Smooth muscle cell (in vitro differentiated cells): ENCODE measurements around the gene CFAP410. TPM values are rescaled to one million over a fixed set of nuclear protein-coding genes. Genes with fewer than 3 reads are reported as not detected.

Source experiments
- DNase-seq: peaks from one replicate; lab custom pipeline; 2025; ENCODE audit not compliant: unreplicated experiment; lab: John Stamatoyannopoulos, UW
- H2AFZ ChIP-seq: fragments of 200-600 bp; sonication (generic); 2 replicates; pipeline ENCODE4 v1.6.0; 2016; ENCODE audit warnings: antibody characterized with exemption, low read depth, mild to moderate bottlenecking
- H3F3A ChIP-seq: fragments of 200-600 bp; sonication (generic); 2 replicates; pipeline ENCODE4 v1.6.0; 2017; ENCODE audit warnings: antibody characterized with exemption, low read depth
- H3K27ac ChIP-seq: fragments of 200-600 bp; sonication (generic); 2 replicates; pipeline ENCODE4 v1.5.1; 2016; ENCODE audit warnings: low read depth, mild to moderate bottlenecking
- H3K27me3 ChIP-seq: fragments of 200-600 bp; sonication (generic); 2 replicates; pipeline ENCODE4 v1.6.1; 2016; ENCODE audit warnings: low read depth, mild to moderate bottlenecking
- H3K36me3 ChIP-seq: fragments of 200-600 bp; sonication (generic); 2 replicates; pipeline ENCODE4 v1.5.1; 2016; ENCODE audit warnings: low read depth
- H3K4me1 ChIP-seq: fragments of 200-600 bp; sonication (generic); 2 replicates; pipeline ENCODE4 v1.5.1; 2016; ENCODE audit warnings: low read depth
- H3K4me2 ChIP-seq: fragments of 200-600 bp; sonication (generic); 2 replicates; pipeline ENCODE4 v1.6.0; 2016; ENCODE audit warnings: mild to moderate bottlenecking
- H3K4me3 ChIP-seq: fragments of 200-600 bp; sonication (generic); 2 replicates; pipeline ENCODE4 v1.5.1; 2016; ENCODE audit warnings: mild to moderate bottlenecking
- H3K79me2 ChIP-seq: fragments of 200-600 bp; sonication (generic); 2 replicates; pipeline ENCODE4 v1.6.0; 2016; ENCODE audit warnings: low read depth, mild to moderate bottlenecking
- H3K9ac ChIP-seq: fragments of 200-600 bp; sonication (generic); 2 replicates; pipeline ENCODE4 v1.6.0; 2016; ENCODE audit warnings: low read depth
- H3K9me3 ChIP-seq: fragments of 200-600 bp; sonication (generic); replicated peaks from 2 replicates; pipeline ENCODE4 v1.5.1; 2016; ENCODE audit warnings: low read depth
- H4K20me1 ChIP-seq: fragments of 200-600 bp; sonication (generic); 2 replicates; pipeline ENCODE4 v1.6.0; 2016; ENCODE audit warnings: low read depth
- CTCF ChIP-seq: fragments of 200-600 bp; sonication (generic); IDR thresholded peaks from 2 replicates; pipeline ENCODE4 v1.5.1; 2017; ENCODE audit warnings: borderline replicate concordance, mild to moderate bottlenecking, antibody characterized with exemption; ENCODE audit not compliant: insufficient read depth, poor library complexity, severe bottlenecking
- WGBS: methylation state at CpG from one replicate; pipeline ENCODE4 v1.1.7; 2016; ENCODE audit warnings: low lambda C conversion rate; 5-methylcytosine and 5-hydroxymethylcytosine counted together
- polyA plus RNA-seq: library from polyadenylated mRNA; unstranded; fragments of >200 nt; fragmentation: Nextera tagmentation; extraction: Ambion mirVana; gene quantifications from 2 replicates; pipeline ENCODE4 v1.2.1, GENCODE V29; 2016
- total RNA-seq: library from RNA; depleted of rRNA; stranded (reverse); fragments of >200 nt; gene quantifications from 2 replicates; pipeline ENCODE4 v1.2.3, GENCODE V29; 2014

The CFAP410 gene
- total and polyA plus RNA-seq, 2 experiments from 2014 or later: 6.5 to 21.7 TPM

- Histone ChIP-seq H4K20me1 (no peaks in the 10 kb centered on the region), H2AFZ (no peak overlapping the region), H3K79me2 (no peaks in the 10 kb centered on the region), H3K36me3 (no peaks in the 10 kb centered on the region), H3F3A (no peaks in the 10 kb centered on the region), H3K4me1 (no peaks in the 10 kb centered on the region), H3K9me3 (no peaks in the 10 kb centered on the region), H3K9ac (no peak overlapping the region), H3K27ac (no peak overlapping the region), H3K4me3 (no peak overlapping the region), H3K27me3 (no peaks in the 10 kb centered on the region), H3K4me2 (no peak overlapping the region)
- no peak for TF ChIP-seq CTCF
- DNase-seq: no peak
- 83% methylated on average over 17 of the region's 17 CpGs for WGBS
Observed at GRCh38 chr21:44352253-44352860, 13.2 kb upstream of the CFAP410 start.

GRCh38 chr21:44351535-44352252 lies 12.5 kb upstream of the CFAP410 start:
- 87% methylated on average over 18 of the region's 18 CpGs for WGBS
- no peak for DNase-seq
- H3K36me3 ChIP-seq: no peaks in the 10 kb centered on the region
- H3K27me3 ChIP-seq: no peaks in the 10 kb centered on the region
- no peak overlapping the region for H2AFZ ChIP-seq
- H4K20me1 ChIP-seq: no peaks in the 10 kb centered on the region
- H3K9ac ChIP-seq: no peak overlapping the region
- no peak for TF ChIP-seq CTCF
- H3F3A ChIP-seq: no peaks in the 10 kb centered on the region
- H3K9me3 ChIP-seq: no peaks in the 10 kb centered on the region
- H3K4me1 ChIP-seq: no peaks in the 10 kb centered on the region
- H3K4me3 ChIP-seq: no peak overlapping the region
- no peak overlapping the region for H3K4me2 ChIP-seq
- H3K27ac ChIP-seq: no peak overlapping the region
- no peaks in the 10 kb centered on the region for H3K79me2 ChIP-seq

- no peak overlapping the region for H3K9ac ChIP-seq
- no peak for DNase-seq
- H3K79me2 ChIP-seq: no peaks in the 10 kb centered on the region
Observed at GRCh38 chr21:44350773-44351481, 11.7 kb upstream of the CFAP410 start.

More at GRCh38 chr21:44350773-44351481, 11.7 kb upstream of the CFAP410 start:
- H3K9me3 ChIP-seq: no peaks in the 10 kb centered on the region
- no peak overlapping the region for H3K4me2 ChIP-seq
- TF ChIP-seq CTCF: no peak
- H3F3A ChIP-seq: no peaks in the 10 kb centered on the region
- H3K27me3 ChIP-seq: no peaks in the 10 kb centered on the region
- WGBS: 94% methylated on average over 19 of the region's 42 CpGs
- no peak overlapping the region for H3K4me3 ChIP-seq
- no peak overlapping the region for H2AFZ ChIP-seq
- no peaks in the 10 kb centered on the region for H4K20me1 ChIP-seq
- H3K36me3 ChIP-seq: no peaks in the 10 kb centered on the region
- no peak overlapping the region for H3K27ac ChIP-seq
- no peaks in the 10 kb centered on the region for H3K4me1 ChIP-seq
